ENCODE measurements around the gene CCKAR. TPM values are rescaled to one million over a fixed set of nuclear protein-coding genes. Genes with fewer than 3 reads are reported as not detected.

CCKAR gene
- total RNA-seq, 4 donors from 2014 or later, result not detected

Other genes with a start within 250 kb of the CCKAR start
- 100 to 1,000 TPM in 1 of 4 donors, 10 to 100 TPM in 3; 33.4 to 104 (median 46.1) TPM for gene RBPJ, start 169.5 kb downstream of the CCKAR start, total RNA-seq
- 10 to 100 TPM in 2 of 4 donors, 1 to 10 TPM in 2; 6.2 to 16.2 (median 11.9) TPM for gene TBC1D19, start 93.6 kb upstream of the CCKAR start, total RNA-seq

All from suprapubic skin (tissue), 4 donors.